ENCODE results near the gene NRP1.

GRCh38 chr10:33325929-33326328, 8.5 kb downstream of the NRP1 start:
- TF ChIP-seq CTCF (IDR thresholded peaks at IDR 0.05) (no peak), RAD21 (conservative IDR thresholded peaks at IDR 0.05 in 1 of 2, IDR thresholded peaks at IDR 0.05 in 1 of 2) (no peak), POLR2AphosphoS2 (conservative IDR thresholded peaks at IDR 0.05; ENCODE audit: low read length) (no peak)
